Activated B cell treated with CpG ODN at 0.5 μM for 24 hours (primary cell): Measurements from ENCODE around the gene KLHL1. TPM values are rescaled to one million over a fixed set of nuclear protein-coding genes. Genes with fewer than 3 reads are reported as not detected.

ENCODE experiments used
- ATAC-seq: fragments of 200-7000 bp; cut with Tn5 transposase; one replicate; pipeline ENCODE4 v1.10.0; 2021; ENCODE audit warnings: low read depth, mild to moderate bottlenecking, moderate library complexity
- CTCF ChIA-PET: fragments of 350-600 bp; sonication (Branson Sonifier 250); formaldehyde crosslinking; loops from one replicate; lab custom pipeline; 2021; ENCODE audit warnings: antibody characterized with exemption; lab: Charles Lee
- POLR2A ChIA-PET: fragments of 350-600 bp; sonication (Branson Sonifier 250); formaldehyde crosslinking; loops from one replicate; lab custom pipeline; 2021; ENCODE audit warnings: antibody characterized with exemption; lab: Charles Lee
- DNase-seq: peaks from one replicate; pipeline ENCODE4 v3.0.0; 2022
- H3K27ac Mint-ChIP-seq: one replicate; pipeline ENCODE4 v1.8.0; 2020; ENCODE audit warnings: mixed read lengths
- H3K27me3 Mint-ChIP-seq: one replicate; pipeline ENCODE4 v1.8.0; 2021; ENCODE audit warnings: mixed read lengths
- H3K36me3 Mint-ChIP-seq: one replicate; pipeline ENCODE4 v1.8.0; 2021; ENCODE audit warnings: low read depth, mixed read lengths
- H3K4me1 Mint-ChIP-seq: one replicate; pipeline ENCODE4 v1.8.0; 2021; ENCODE audit warnings: mixed read lengths
- H3K4me3 Mint-ChIP-seq: one replicate; pipeline ENCODE4 v1.8.0; 2020; ENCODE audit warnings: mild to moderate bottlenecking, mixed read lengths
- H3K9me3 Mint-ChIP-seq: one replicate; pipeline ENCODE4 v1.8.0; 2020; ENCODE audit warnings: mixed read lengths
- CTCF ChIP-seq: fragments of 200-600 bp; IDR thresholded peaks from one replicate; pipeline ENCODE4 v1.8.0; 2022; ENCODE audit warnings: antibody characterized with exemption, mild to moderate bottlenecking
- intact Hi-C: fragments of 100-400 bp; cut with micrococcal nuclease; formaldehyde crosslinking; loops from one replicate; pipeline ENCODE4 v1.15.1; 2024
- total RNA-seq: library from RNA; stranded (reverse); gene quantifications from 2 replicates; pipeline ENCODE4 v1.2.3, GENCODE V29; 2022

The KLHL1 gene
- total RNA-seq, 1 donor from 2014 or later, result not detected

GRCh38 chr13:69956349-69956748 is 151.9 kb downstream of the KLHL1 start:
- Mint-ChIP-seq H3K4me1 (no peaks in the 10 kb centered on the region), H3K27me3 (no peaks in the 10 kb centered on the region), H3K27ac (no peak overlapping the region), H3K36me3 (no peaks in the 10 kb centered on the region), H3K4me3 (no peak overlapping the region), H3K9me3 (peaks cover 3% of the 10 kb centered on the region)
- POLR2A ChIA-PET, result no interaction called here
- intact Hi-C loops, result no loop called here
- CTCF ChIA-PET, result no interaction called here
- ATAC-seq (no peak), DNase-seq (no peak)
- no peak for TF ChIP-seq CTCF

GRCh38 chr13:69955271-69955670 is 153.0 kb downstream of the KLHL1 start:
- Mint-ChIP-seq H3K9me3 (peaks cover 5% of the 10 kb centered on the region), H3K4me3 (no peak overlapping the region), H3K4me1 (no peaks in the 10 kb centered on the region), H3K27ac (no peak overlapping the region), H3K27me3 (no peaks in the 10 kb centered on the region), H3K36me3 (no peaks in the 10 kb centered on the region)
- intact Hi-C loops, result no loop called here
- CTCF ChIA-PET, result no interaction called here
- DNase-seq (no peak), ATAC-seq (no peak)
- POLR2A ChIA-PET, result no interaction called here
- no peak for TF ChIP-seq CTCF

GRCh38 chr13:69951412-69951811 is 156.8 kb downstream of the KLHL1 start:
- H3K4me3 Mint-ChIP-seq, result no peak overlapping the region
- no peak for DNase-seq
- H3K9me3 Mint-ChIP-seq, result peaks cover 5% of the 10 kb centered on the region
- no peak overlapping the region for H3K27ac Mint-ChIP-seq
- no peaks in the 10 kb centered on the region for H3K4me1 Mint-ChIP-seq
- no peaks in the 10 kb centered on the region for H3K27me3 Mint-ChIP-seq
- intact Hi-C loops, result no loop called here
- TF ChIP-seq CTCF, result no peak
- ATAC-seq, result no peak
- POLR2A ChIA-PET, result no interaction called here
- CTCF ChIA-PET, result no interaction called here
- H3K36me3 Mint-ChIP-seq, result no peaks in the 10 kb centered on the region

GRCh38 chr13:69950160-69950559 is 158.1 kb downstream of the KLHL1 start:
- ChIA-PET CTCF (no interaction called here), POLR2A (no interaction called here)
- H3K4me3 Mint-ChIP-seq, result no peak overlapping the region
- H3K27ac Mint-ChIP-seq, result no peak overlapping the region
- H3K27me3 Mint-ChIP-seq, result no peaks in the 10 kb centered on the region
- H3K4me1 Mint-ChIP-seq, result no peaks in the 10 kb centered on the region
- H3K9me3 Mint-ChIP-seq, result peaks cover 5% of the 10 kb centered on the region
- intact Hi-C loops, result no loop called here
- no peaks in the 10 kb centered on the region for H3K36me3 Mint-ChIP-seq
- DNase-seq (no peak), ATAC-seq (no peak)
- TF ChIP-seq CTCF, result no peak

GRCh38 chr13:69948016-69948415 is 160.2 kb downstream of the KLHL1 start:
- Mint-ChIP-seq H3K9me3 (peaks cover 9% of the 10 kb centered on the region), H3K4me1 (no peaks in the 10 kb centered on the region), H3K36me3 (no peaks in the 10 kb centered on the region), H3K27ac (no peak overlapping the region), H3K4me3 (no peak overlapping the region), H3K27me3 (no peaks in the 10 kb centered on the region)
- intact Hi-C loops, result no loop called here
- CTCF ChIA-PET, result no interaction called here
- ATAC-seq, result no peak
- DNase-seq, result no peak
- POLR2A ChIA-PET, result no interaction called here
- TF ChIP-seq CTCF, result no peak
